GM18505 (cell line): ENCODE results near the gene COX6B2.

ENCODE experiments used
- ATAC-seq: cut with Tn5 transposase; IDR thresholded peaks from one replicate; pipeline ENCODE4 v1.9.1; 2021; ENCODE audit not compliant: unreplicated experiment
- POLR2A ChIP-seq: IDR thresholded peaks from 4 replicates; pipeline ENCODE4 v1.6.1; 2011; ENCODE audit warnings: borderline replicate concordance; ENCODE audit not compliant: insufficient read depth, insufficient read length; ENCODE audit errors: extremely low read depth

Gene COX6B2

DNA sequence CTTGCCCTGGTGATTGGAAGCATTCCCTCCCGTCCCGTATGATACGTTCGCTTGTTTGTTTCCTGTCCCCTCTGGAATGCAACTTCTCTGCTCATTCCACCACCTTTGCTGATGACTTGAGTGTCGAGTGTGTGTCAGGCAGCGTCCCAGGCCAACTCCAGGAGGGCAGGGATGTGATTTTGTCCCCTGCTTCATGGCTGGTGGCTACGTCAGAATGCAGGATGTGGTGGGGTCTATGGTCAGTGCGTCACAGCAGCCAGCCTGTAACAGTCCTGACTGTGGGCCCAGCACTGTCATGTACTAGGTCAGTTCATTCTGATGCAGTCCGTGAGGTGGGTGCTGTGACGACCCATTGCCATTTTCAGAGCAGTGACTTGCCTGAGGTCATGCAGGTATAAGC, 54.5 kb downstream of the COX6B2 start:
- no peak for ATAC-seq
- TF ChIP-seq POLR2A, result no peak
